HepG2 (cell line): ENCODE measurements around the gene NUCB1. TPM values are rescaled to one million over a fixed set of nuclear protein-coding genes. Genes with fewer than 3 reads are reported as not detected.

Experiments used
- ARID3A ChIP-seq: IDR thresholded peaks from 2 replicates; pipeline ENCODE4 v1.6.1; 2012; ENCODE audit warnings: low read depth, low read length, improper control_type of control experiment
- ATF7-NPFF ChIP-seq: sonication (generic); formaldehyde crosslinking; IDR thresholded peaks from 2 replicates; pipeline ENCODE4 v1.8.1; 2023; ENCODE audit warnings: mild to moderate bottlenecking, low read depth, missing genetic modification reagents, moderate library complexity
- CBFB ChIP-seq: sonication (generic); formaldehyde crosslinking; IDR thresholded peaks from 2 replicates; pipeline ENCODE4 v1.4.0; 2020; ENCODE audit warnings: missing genetic modification reagents
- CREM ChIP-seq, 2 experiments: sonication (generic) in 1 of 2; formaldehyde crosslinking in 1 of 2; IDR thresholded peaks; 2 replicates each; pipeline versions ENCODE4 v1.4.0 to v1.6.1; 2016 to 2020; ENCODE audit warnings: antibody characterized with exemption in 1 of 2, mild to moderate bottlenecking in 1 of 2, missing genetic modification reagents in 1 of 2
- DMAP1 ChIP-seq: IDR thresholded peaks from 2 replicates; pipeline ENCODE4 v1.6.1; 2016
- E2F2 ChIP-seq: sonication (generic); formaldehyde crosslinking; IDR thresholded peaks from 2 replicates; pipeline ENCODE4 v1.4.0; 2020; ENCODE audit warnings: missing genetic modification reagents, borderline replicate concordance
- KLF13 ChIP-seq: sonication (generic); formaldehyde crosslinking; IDR thresholded peaks from 2 replicates; pipeline ENCODE4 v1.4.0; 2020; ENCODE audit warnings: mild to moderate bottlenecking, missing genetic modification reagents
- MTA3 ChIP-seq: sonication (generic); formaldehyde crosslinking; IDR thresholded peaks from 2 replicates; pipeline ENCODE4 v1.4.0; 2020; ENCODE audit warnings: missing genetic modification reagents
- MZF1 ChIP-seq: sonication (generic); formaldehyde crosslinking; IDR thresholded peaks from 2 replicates; pipeline ENCODE4 v1.8.1; 2023; ENCODE audit warnings: mild to moderate bottlenecking, missing genetic modification reagents, borderline replicate concordance
- NFRKB ChIP-seq: fragments of 450-650 bp; IDR thresholded peaks from 2 replicates; pipeline ENCODE4 v1.6.1; 2017
- RFXAP ChIP-seq: sonication (generic); formaldehyde crosslinking; IDR thresholded peaks from 2 replicates; pipeline ENCODE4 v1.4.0; 2020; ENCODE audit warnings: missing genetic modification reagents, borderline replicate concordance
- TGIF2 ChIP-seq: IDR thresholded peaks from 2 replicates; pipeline ENCODE4 v1.6.1; 2016; ENCODE audit warnings: control low read depth, missing compliant biosample characterization
- THAP9 ChIP-seq: sonication (generic); formaldehyde crosslinking; IDR thresholded peaks from 2 replicates; pipeline ENCODE4; 2020; ENCODE audit warnings: missing genetic modification reagents, mild to moderate bottlenecking, borderline replicate concordance
- TIGD3 ChIP-seq: sonication (generic); formaldehyde crosslinking; IDR thresholded peaks from 2 replicates; pipeline ENCODE4 v1.5.1; 2020; ENCODE audit warnings: mild to moderate bottlenecking, missing genetic modification reagents, borderline replicate concordance
- ZBTB37 ChIP-seq: sonication (generic); formaldehyde crosslinking; IDR thresholded peaks from 2 replicates; pipeline ENCODE4 v1.4.0; 2020; ENCODE audit warnings: mild to moderate bottlenecking, missing genetic modification reagents
- ZBTB42 ChIP-seq: sonication (generic); formaldehyde crosslinking; IDR thresholded peaks from 2 replicates; pipeline ENCODE4 v1.5.0; 2020; ENCODE audit warnings: mild to moderate bottlenecking, missing genetic modification reagents
- ZNF317 ChIP-seq: sonication (generic); formaldehyde crosslinking; IDR thresholded peaks from 2 replicates; pipeline ENCODE4 v1.5.0; 2020; ENCODE audit warnings: mild to moderate bottlenecking, missing genetic modification reagents
- ZNF749 ChIP-seq: sonication (generic); formaldehyde crosslinking; IDR thresholded peaks from 2 replicates; pipeline ENCODE4 v1.8.0; 2022; ENCODE audit warnings: mild to moderate bottlenecking, missing genetic modification reagents, moderate library complexity, borderline replicate concordance
- ZNF883 ChIP-seq: sonication (generic); formaldehyde crosslinking; IDR thresholded peaks from 2 replicates; pipeline ENCODE4 v1.5.1; 2020; ENCODE audit warnings: mild to moderate bottlenecking, missing genetic modification reagents; ENCODE audit errors: not compliant biosample characterization
- polyA plus RNA-seq, 8 experiments: library from polyadenylated mRNA; depleted of rRNA in 3 of 8; stranded (reverse) in 7 of 8; unstranded in 1 of 8; fragments of >200 nt; fragmentation: Illumina TruSeq in 4 of 8; extraction: Trizol in 4 of 8; gene quantifications; 2 replicates each; pipeline versions ENCODE4 v1.2.1 to v1.2.3, GENCODE V29; 2011 to 2016; ENCODE audit warnings: low read depth in 4 of 8, missing spikeins in 1 of 8, mixed read lengths in 1 of 8; ENCODE audit not compliant: insufficient read depth in 1 of 8
- total RNA-seq, 5 experiments: library from RNA; depleted of rRNA; stranded (reverse); fragments of >200 nt; fragmentation: Illumina TruSeq; extraction: Trizol; gene quantifications; 2 replicates each; pipeline ENCODE4 v1.2.3, GENCODE V29; 2016; ENCODE audit warnings: low read depth in 1 of 5

The NUCB1 gene
- total and polyA plus RNA-seq, 2 of the 13 experiments (the other 11 are each of a cell fraction or from before 2014, with no cell fraction given), result 82.3 to 106 TPM

GRCh38 chr19:48900477-48901406, 630 bp downstream of the NUCB1 start (continued):
- TF ChIP-seq ARID3A (no peak), CREM (IDR thresholded peaks at IDR 0.05) (peak; percentile 88), CREM (CRISPR knock-in tag; IDR thresholded peaks at IDR 0.05) (no peak), E2F2 (0 out of 2 replicates have a peak, but pooled peaks have one; percentile 22), KLF13 (CRISPR knock-in tag) (no peak), MTA3 (CRISPR knock-in tag) (no peak), ZBTB37 (no peak), ZNF317 (CRISPR knock-in tag) (0 out of 2 replicates have a peak, but pooled peaks have one; percentile 34), ZNF883 (peak; percentile 13), CBFB (CRISPR knock-in tag) (no peak), TGIF2 (no peak), RFXAP (CRISPR knock-in tag) (no peak), ZBTB42 (0 out of 2 replicates have a peak, but pooled peaks have one; percentile 22), TIGD3 (CRISPR knock-in tag) (no peak), DMAP1 (CRISPR knock-in tag) (peak; percentile 5; the same call in 1 of the 2 replicates), ZNF749 (no peak), MZF1 (CRISPR knock-in tag) (0 out of 2 replicates have a peak, but pooled peaks have one; percentile 33), ATF7-NPFF (CRISPR knock-in tag) (0 out of 2 replicates have a peak, but pooled peaks have one; percentile 10), THAP9 (CRISPR knock-in tag) (no peak), NFRKB (no peak)
